NCI-H526 treated with DMSO at 0.1 percent for 48 hours (cell line): Measurements from ENCODE around the gene CA7.

ENCODE experiments used
- DNase-seq: peaks from one replicate; lab custom pipeline; 2025; lab: John Stamatoyannopoulos, UW

The CA7 gene

DNA sequence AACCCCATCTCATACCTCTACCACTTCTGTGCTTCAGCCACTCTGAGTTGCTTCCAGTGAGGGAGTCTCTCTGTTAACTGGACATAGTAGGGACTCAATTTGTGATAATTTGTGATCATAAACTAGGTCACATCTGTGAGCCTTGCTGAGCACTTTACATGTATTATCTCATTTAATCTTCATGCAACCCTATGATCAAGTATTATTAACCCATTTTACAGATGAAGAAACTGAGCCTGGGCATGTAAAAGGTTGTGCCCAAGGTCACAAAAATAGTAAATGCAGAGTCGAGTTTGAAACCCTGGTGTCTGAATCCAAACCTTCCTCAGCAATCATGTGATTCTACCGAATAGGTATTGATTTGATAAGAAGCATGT is 54.7 kb downstream of the CA7 start:
- DNase-seq, result no peak

GRCh38 chr16:66899310-66899944 is 55.2 kb downstream of the CA7 start:
- no peak for DNase-seq

DNA sequence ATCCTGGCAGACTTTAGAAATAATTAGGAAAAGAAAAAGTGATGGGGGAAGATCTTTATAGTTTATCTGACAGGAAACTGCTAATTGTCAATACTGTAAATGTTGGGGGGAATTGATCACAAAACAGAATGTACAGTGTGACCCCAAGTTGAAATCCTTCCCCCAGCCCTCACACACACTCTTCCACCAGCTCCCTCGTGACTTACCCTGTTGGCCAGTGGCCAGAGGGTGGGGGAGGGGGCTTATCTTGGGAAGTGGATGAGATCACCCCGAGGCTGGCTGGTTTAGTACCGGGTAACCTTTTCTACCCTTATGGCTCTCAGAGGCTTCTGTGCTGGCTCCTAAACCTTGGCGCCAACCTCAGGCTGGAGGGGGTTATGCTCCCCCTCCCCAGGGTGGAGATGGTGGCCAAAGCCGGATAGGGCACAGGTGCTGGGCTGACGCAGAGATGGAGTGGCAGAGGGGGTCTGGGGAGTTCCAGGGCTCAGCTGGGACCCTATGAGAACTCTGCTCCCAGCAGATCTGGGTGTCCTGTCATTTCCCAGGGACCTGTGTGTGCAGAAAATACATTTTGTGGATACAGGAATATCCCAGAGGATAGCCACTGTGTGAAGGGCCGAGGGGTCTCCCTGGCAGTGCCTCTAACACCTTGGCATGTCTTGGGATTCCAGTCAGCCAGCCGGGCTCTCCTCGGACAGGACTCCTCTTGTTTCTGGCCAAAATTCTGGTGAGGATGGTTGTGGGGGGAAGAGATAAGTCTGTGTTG is 55.9 kb downstream of the CA7 start:
- no peak for DNase-seq

DNA sequence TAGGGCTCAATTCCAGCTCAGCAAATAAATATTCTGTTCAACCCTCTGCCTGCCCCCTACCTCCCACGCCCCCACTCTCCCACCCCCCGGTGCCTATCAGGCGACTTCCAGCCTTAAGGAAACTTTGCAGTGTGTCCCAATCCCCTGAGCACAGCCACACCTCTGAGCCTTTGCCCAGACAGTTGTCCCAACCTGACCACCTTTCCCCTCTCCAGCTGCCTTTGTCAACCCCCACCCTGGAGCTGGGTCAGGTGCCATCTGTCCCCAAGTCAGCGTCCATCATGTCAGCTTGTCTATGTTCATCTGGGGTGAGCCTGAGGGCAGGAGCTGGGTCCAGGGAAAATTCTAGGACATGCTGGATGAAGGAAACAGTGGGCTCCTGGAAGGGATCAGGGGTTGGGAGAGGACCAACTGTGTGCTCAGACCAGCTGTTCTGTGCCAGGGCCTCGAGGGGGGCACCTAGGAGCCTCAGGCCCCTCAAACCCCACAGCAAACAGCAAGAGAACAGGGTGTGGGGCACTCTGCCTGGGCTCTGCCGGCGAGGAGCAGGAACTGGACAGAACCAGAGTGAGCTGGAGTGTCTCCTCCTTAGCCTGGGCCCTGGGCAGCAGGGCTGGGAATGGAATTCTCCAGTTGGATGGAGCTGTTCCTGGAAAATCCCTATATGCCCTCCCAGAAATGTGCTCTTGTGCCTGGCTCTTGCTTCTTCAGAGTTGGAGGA is 56.7 kb downstream of the CA7 start:
- DNase-seq, result no peak

DNA sequence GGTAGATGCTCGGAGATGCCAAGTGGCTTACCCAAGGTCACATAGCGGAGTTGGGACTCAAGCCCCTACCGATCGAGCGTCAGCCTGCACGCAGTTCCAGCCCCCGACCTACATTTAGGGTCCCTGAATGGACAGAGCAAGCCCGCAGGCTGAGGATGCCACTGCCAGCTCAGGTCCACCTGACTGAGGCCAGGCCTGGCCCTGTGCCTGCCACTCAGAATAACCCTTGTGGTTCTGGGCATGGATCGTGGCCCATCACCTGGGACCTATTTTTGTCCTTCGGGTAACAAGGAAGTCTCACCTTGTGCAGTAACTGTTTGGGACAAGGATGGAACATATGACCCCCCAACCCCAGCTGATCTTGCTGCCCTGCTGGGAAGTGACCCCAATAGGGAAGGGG is 57.4 kb downstream of the CA7 start:
- DNase-seq, result no peak

- no peak for DNase-seq
These were observed 58.7 kb downstream of the CA7 start for GRCh38 chr16:66902648-66903543.
